IMR-90 (cell line): Measurements from ENCODE around the gene STX4. TPM values are rescaled to one million over a fixed set of nuclear protein-coding genes. Genes with fewer than 3 reads are reported as not detected.

Experiments
- ATAC-seq: fragments of 200-7000 bp; cut with Tn5 transposase; 2 replicates; pipeline ENCODE4 v1.9.1; 2020; ENCODE audit warnings: low read depth, mild to moderate bottlenecking, moderate library complexity
- BruUV-seq: library from RNA; stranded (reverse); fragments of 400-500 nt; replicated peaks from 2 replicates; lab custom pipeline; 2021; lab: Mats Ljungman, UMichigan
- CTCF ChIA-PET: fragments of 300-600 bp; formaldehyde crosslinking; extraction: SDS; loops from one replicate; lab custom pipeline; 2021; ENCODE audit warnings: antibody characterized with exemption; lab: Yijun Ruan, JAX
- POLR2A ChIA-PET: fragments of 300-600 bp; sonication (Branson Sonifier 250); formaldehyde crosslinking; loops from one replicate; lab custom pipeline; 2022; ENCODE audit warnings: antibody characterized with exemption; ENCODE audit not compliant: unreplicated experiment; lab: Charles Lee
- DNase-seq: peaks from one replicate; pipeline ENCODE4 v3.0.0; 2013
- H2AFZ ChIP-seq: replicated peaks from 2 replicates; pipeline ENCODE3; 2013; ENCODE audit warnings: low read length, mild to moderate bottlenecking; ENCODE audit not compliant: poor library complexity
- H2AK5ac ChIP-seq: 2 replicates; pipeline ENCODE4 v1.6.1; 2013; ENCODE audit warnings: low read depth, low read length, inconsistent platforms
- H2AK9ac ChIP-seq: replicated peaks from 2 replicates; pipeline ENCODE3; 2013; ENCODE audit warnings: mild to moderate bottlenecking, low read depth, low read length, moderate library complexity; ENCODE audit not compliant: poor library complexity
- H2BK120ac ChIP-seq: 2 replicates; pipeline ENCODE4 v1.6.1; 2013; ENCODE audit warnings: low read depth, low read length, inconsistent platforms
- H2BK15ac ChIP-seq: 3 replicates; pipeline ENCODE4 v1.6.1; 2013; ENCODE audit warnings: low read depth, low read length, inconsistent platforms
- H2BK20ac ChIP-seq: 2 replicates; pipeline ENCODE4 v1.6.1; 2013; ENCODE audit warnings: low read depth, mild to moderate bottlenecking, inconsistent platforms, low read length, moderate library complexity
- H2BK5ac ChIP-seq: 2 replicates; pipeline ENCODE4 v1.6.1; 2013; ENCODE audit warnings: mild to moderate bottlenecking, low read depth, low read length, inconsistent platforms; ENCODE audit not compliant: poor library complexity, severe bottlenecking
- H3K14ac ChIP-seq: replicated peaks from 2 replicates; pipeline ENCODE4 v1.6.1; 2013; ENCODE audit warnings: low read depth, low read length, inconsistent platforms
- H3K18ac ChIP-seq: 2 replicates; pipeline ENCODE4 v1.6.1; 2013; ENCODE audit warnings: low read depth, low read length, control low read depth
- H3K23ac ChIP-seq: 2 replicates; pipeline ENCODE4 v1.6.1; 2013; ENCODE audit warnings: low read depth, low read length, inconsistent platforms
- H3K27ac ChIP-seq: 2 replicates; pipeline ENCODE4 v1.5.1; 2013; ENCODE audit warnings: mild to moderate bottlenecking, control low read depth, low read length; ENCODE audit not compliant: insufficient read depth
- H3K27me3 ChIP-seq: 2 replicates; pipeline ENCODE4 v1.6.1; 2013; ENCODE audit warnings: low read length; ENCODE audit not compliant: control insufficient read depth, insufficient read depth
- H3K36me3 ChIP-seq: 2 replicates; pipeline ENCODE4 v1.6.1; 2013; ENCODE audit warnings: low read length, mixed read lengths; ENCODE audit not compliant: control insufficient read depth, insufficient read depth
- H3K4ac ChIP-seq: 2 replicates; pipeline ENCODE4 v1.6.1; 2013; ENCODE audit warnings: low read depth, low read length, inconsistent platforms
- H3K4me1 ChIP-seq: 2 replicates; pipeline ENCODE4 v1.6.1; 2013; ENCODE audit warnings: low read length, mixed read lengths; ENCODE audit not compliant: control insufficient read depth, insufficient read depth
- H3K4me2 ChIP-seq: 2 replicates; pipeline ENCODE4 v1.6.1; 2013; ENCODE audit warnings: low read depth, mild to moderate bottlenecking, control low read depth, low read length, moderate library complexity
- H3K4me3 ChIP-seq: 2 replicates; pipeline ENCODE4 v1.5.1; 2013; ENCODE audit warnings: low read depth, mild to moderate bottlenecking, control low read depth, low read length, moderate library complexity; ENCODE audit not compliant: insufficient read depth
- H3K56ac ChIP-seq: 2 replicates; pipeline ENCODE4 v1.6.1; 2013; ENCODE audit warnings: low read length, inconsistent platforms; ENCODE audit not compliant: insufficient read depth; ENCODE audit errors: extremely low read depth
- H3K79me1 ChIP-seq, 2 experiments: 2 replicates each; pipeline ENCODE4 v1.6.1; 2013; ENCODE audit warnings: low read length in 2 of 2, inconsistent platforms in 1 of 2, low read depth in 1 of 2
- H3K9ac ChIP-seq: 2 replicates; pipeline ENCODE4 v1.6.1; 2013; ENCODE audit warnings: low read depth, low read length, control low read depth
- H3K9me1 ChIP-seq: 2 replicates; pipeline ENCODE4 v1.6.1; 2013; ENCODE audit warnings: low read length, inconsistent platforms; ENCODE audit not compliant: insufficient read depth
- H3K9me3 ChIP-seq: 2 replicates; pipeline ENCODE4 v1.6.1; 2013; ENCODE audit warnings: low read length; ENCODE audit not compliant: control insufficient read depth, insufficient read depth
- H4K20me1 ChIP-seq: 2 replicates; pipeline ENCODE4 v1.6.1; 2013; ENCODE audit warnings: low read length, inconsistent platforms; ENCODE audit not compliant: insufficient read depth
- H4K5ac ChIP-seq: 2 replicates; pipeline ENCODE4 v1.6.1; 2013; ENCODE audit warnings: mild to moderate bottlenecking, low read depth, low read length, control low read depth
- H4K8ac ChIP-seq, 2 experiments: 2 replicates each; pipeline ENCODE4 v1.6.1; 2013; ENCODE audit warnings: low read depth in 2 of 2, low read length in 2 of 2, control low read depth in 1 of 2, inconsistent platforms in 1 of 2
- H4K91ac ChIP-seq: 2 replicates; pipeline ENCODE4 v1.6.1; 2013; ENCODE audit warnings: low read depth, low read length, inconsistent platforms; ENCODE audit not compliant: insufficient read depth
- BHLHE40 ChIP-seq: fragments of 150-350 bp; IDR thresholded peaks from 2 replicates; pipeline ENCODE4 v1.6.1; 2016; ENCODE audit warnings: mild to moderate bottlenecking, low read depth, low read length
- CEBPB ChIP-seq: IDR thresholded peaks from 2 replicates; pipeline ENCODE4 v1.6.1; 2012; ENCODE audit warnings: low read depth, low read length, improper control_type of control experiment
- CHD1 ChIP-seq: IDR thresholded peaks from 2 replicates; pipeline ENCODE4 v1.6.1; 2012; ENCODE audit warnings: low read depth, low read length, improper control_type of control experiment
- CTCF ChIP-seq: conservative IDR thresholded peaks from 2 replicates; pipeline ENCODE4 v1.5.1; 2012; ENCODE audit warnings: mild to moderate bottlenecking, low read depth, low read length, improper control_type of control experiment
- ELK1 ChIP-seq: fragments of 150-350 bp; IDR thresholded peaks from 2 replicates; pipeline ENCODE4 v1.6.1; 2016; ENCODE audit warnings: low read depth, mild to moderate bottlenecking, low read length, moderate library complexity, borderline replicate concordance
- FOS ChIP-seq: fragments of 150-350 bp; IDR thresholded peaks from 2 replicates; pipeline ENCODE4 v1.6.1; 2016; ENCODE audit warnings: low read depth, low read length
- MAFK ChIP-seq: IDR thresholded peaks from 2 replicates; pipeline ENCODE4 v1.6.1; 2012; ENCODE audit warnings: low read depth, low read length, improper control_type of control experiment
- MAZ ChIP-seq: IDR thresholded peaks from 2 replicates; pipeline ENCODE4 v1.6.1; 2012; ENCODE audit warnings: low read depth, mild to moderate bottlenecking, low read length, improper control_type of control experiment, moderate library complexity, borderline replicate concordance
- MXI1 ChIP-seq: IDR thresholded peaks from 2 replicates; pipeline ENCODE4 v1.6.1; 2012; ENCODE audit warnings: low read depth, mild to moderate bottlenecking, low read length, moderate library complexity, borderline replicate concordance
- NFE2L2 ChIP-seq: fragments of 150-350 bp; IDR thresholded peaks from 2 replicates; pipeline ENCODE4 v1.6.1; 2016; ENCODE audit warnings: low read depth, mild to moderate bottlenecking, low read length
- POLR2A ChIP-seq: IDR thresholded peaks from 2 replicates; pipeline ENCODE4 v1.6.1; 2012; ENCODE audit warnings: mild to moderate bottlenecking, low read depth, low read length
- RAD21 ChIP-seq: IDR thresholded peaks from 2 replicates; pipeline ENCODE4 v1.6.1; 2012; ENCODE audit warnings: low read length, improper control_type of control experiment
- RCOR1 ChIP-seq: IDR thresholded peaks from 2 replicates; pipeline ENCODE4 v1.6.1; 2012; ENCODE audit warnings: mild to moderate bottlenecking, low read length, improper control_type of control experiment; ENCODE audit not compliant: insufficient replicate concordance
- RFX5 ChIP-seq: IDR thresholded peaks from 2 replicates; pipeline ENCODE4 v1.8.0; 2012; ENCODE audit warnings: low read depth, mild to moderate bottlenecking, low read length, moderate library complexity
- SMC3 ChIP-seq: fragments of 150-350 bp; IDR thresholded peaks from 2 replicates; pipeline ENCODE4 v1.6.1; 2016; ENCODE audit warnings: low read depth, mild to moderate bottlenecking, antibody characterized with exemption, low read length, moderate library complexity
- USF2 ChIP-seq: fragments of 150-350 bp; IDR thresholded peaks from 2 replicates; pipeline ENCODE4 v1.6.1; 2017; ENCODE audit warnings: mild to moderate bottlenecking, antibody characterized with exemption, low read length, low read depth
- WGBS, 2 experiments: methylation state at CpG; one replicate each; pipeline versions ENCODE4 v1.1.5 to v1.1.7; 2013; ENCODE audit warnings: missing lambda C conversion rate in 2 of 2; ENCODE audit not compliant: insufficient read length in 1 of 2; ENCODE audit errors: extremely low coverage in 2 of 2; 5-methylcytosine and 5-hydroxymethylcytosine counted together
- dilution Hi-C: fragments of 300-500 bp; cut with HindIII; formaldehyde crosslinking; loops from one replicate; pipeline ENCODE4 v1.14.3; 2018; ENCODE audit warnings: low sequenced_read_pairs; ENCODE audit not compliant: unreplicated experiment
- in situ Hi-C: fragments of 300-500 bp; cut with MboI; formaldehyde crosslinking; loops from 3 replicates; pipeline ENCODE4 v1.14.3; 2019; ENCODE audit warnings: low sequenced_read_pairs, inconsistent platforms, mixed read lengths
- intact Hi-C: fragments of 100-400 bp; cut with micrococcal nuclease; formaldehyde crosslinking; loops from 2 replicates; pipeline ENCODE4 v1.10.0; 2022
- polyA plus RNA-seq, 3 experiments: library from polyadenylated mRNA; depleted of rRNA; stranded (reverse); fragments of >200 nt; gene quantifications; 2 replicates each; pipeline ENCODE4 v1.2.3, GENCODE V29; 2012; ENCODE audit warnings: low replicate concordance in 1 of 3
- total RNA-seq: library from RNA; depleted of rRNA; stranded (reverse); fragments of >200 nt; gene quantifications from 2 replicates; pipeline ENCODE4 v1.2.3, GENCODE V29; 2012

The STX4 gene
- total and polyA plus RNA-seq, 2 of the 4 experiments (the other 2 are of a cell fraction), result 23.5 to 67.9 TPM

GRCh38 chr16:31020536-31020935 lies 12.8 kb upstream of the STX4 start:
- no peak for ATAC-seq
- no TSS peak for BruUV-seq
- Histone ChIP-seq H4K20me1 (no peaks in the 10 kb centered on the region), H3K27me3 (no peaks in the 10 kb centered on the region), H3K4me3 (no peak overlapping the region), H2BK15ac (no peak overlapping the region), H3K79me1 (no peaks in the 10 kb centered on the region), H3K27ac (no peak overlapping the region), H3K36me3 (no peaks in the 10 kb centered on the region), H3K23ac (no peak overlapping the region), H3K9me3 (no peaks in the 10 kb centered on the region), H2BK20ac (no peak overlapping the region), H3K9me1 (no peaks in the 10 kb centered on the region), H3K4me1 (no peaks in the 10 kb centered on the region), H4K91ac (no peak overlapping the region), H2AK9ac (no peak overlapping the region), H2BK5ac (no peak overlapping the region), H3K4me2 (no peak overlapping the region), H3K14ac (no peak overlapping the region), H3K9ac (no peak overlapping the region), H3K4ac (no peak overlapping the region), H2AFZ (no peak overlapping the region), H4K5ac (no peak overlapping the region), H2BK120ac (no peak overlapping the region), H2AK5ac (no peak overlapping the region), H3K56ac (no peak overlapping the region), H4K8ac (no peak overlapping the region), H3K18ac (no peak overlapping the region)
- in situ Hi-C loops, result no loop called here
- TF ChIP-seq ELK1 (no peak), USF2 (no peak), MAZ (no peak), POLR2A (no peak), RFX5 (no peak), FOS (no peak), SMC3 (no peak), CEBPB (no peak), CHD1 (no peak), MAFK (no peak), RCOR1 (no peak), NFE2L2 (no peak), CTCF (no peak), MXI1 (no peak), BHLHE40 (no peak), RAD21 (no peak)
- CTCF ChIA-PET, result no interaction called here
- dilution Hi-C loops, result no loop called here
- no peak for DNase-seq
- POLR2A ChIA-PET, result no interaction called here
- intact Hi-C loops, result no loop called here
- WGBS, 2 experiments, result no CpG with 5 or more reads among the region's 3 CpGs
